Ascending aorta (tissue), 2 donors: Measurements from ENCODE around the gene FUT6. TPM values are rescaled to one million over a fixed set of nuclear protein-coding genes. Genes with fewer than 3 reads are reported as not detected.

ENCODE experiments used
- DNase-seq, 2 donors: peaks; one replicate each; pipeline ENCODE4 v3.0.0-alpha.2; 2019; ENCODE audit warnings: low spot score in 2 of 2
- H3K27ac ChIP-seq, 2 donors: fragments of 200-600 bp; sonication (generic); one replicate each; pipeline ENCODE4 v1.5.1; 2016 to 2017; ENCODE audit warnings: mild to moderate bottlenecking in 1 of 2
- H3K27me3 ChIP-seq: fragments of 200-600 bp; sonication (generic); one replicate; pipeline ENCODE4 v1.5.1; 2017
- H3K36me3 ChIP-seq, 2 donors: fragments of 200-600 bp; sonication (generic); one replicate each; pipeline ENCODE4 v1.5.1; 2016
- H3K4me1 ChIP-seq, 2 donors: fragments of 200-600 bp; sonication (generic); one replicate each; pipeline ENCODE4 v1.5.1; 2016 to 2017; ENCODE audit warnings: mild to moderate bottlenecking in 1 of 2
- H3K4me3 ChIP-seq, 2 donors: fragments of 200-600 bp; sonication (generic); one replicate each; pipeline ENCODE4 v1.5.1; 2016 to 2017; ENCODE audit warnings: mild to moderate bottlenecking in 1 of 2
- H3K9me3 ChIP-seq, 2 donors: fragments of 200-600 bp; sonication (generic); one replicate each; pipeline ENCODE4 v1.5.1; 2016
- intact Hi-C: fragments of 100-400 bp; cut with DNase I; formaldehyde crosslinking; loops from one replicate; pipeline ENCODE4 v1.15.1; 2023
- total RNA-seq: library from RNA; depleted of rRNA; stranded (reverse); fragments of >200 nt; gene quantifications from one replicate; pipeline ENCODE4 v1.1.0, GENCODE V29; 2016
- TF ChIP-seq, protein P1 (sequence below), 3 experiments: fragments of 200-600 bp in 2 of 3; fragments of 450-650 bp in 1 of 3; sonication (generic) in 2 of 3; IDR thresholded peaks; one replicate each; pipeline ENCODE4 v1.5.1; 2016 to 2019; ENCODE audit warnings: antibody characterized with exemption in 3 of 3, mild to moderate bottlenecking in 1 of 3, moderate library complexity in 1 of 3

The FUT6 gene
- total RNA-seq, 1 donor from 2014 or later = not detected

DNA sequence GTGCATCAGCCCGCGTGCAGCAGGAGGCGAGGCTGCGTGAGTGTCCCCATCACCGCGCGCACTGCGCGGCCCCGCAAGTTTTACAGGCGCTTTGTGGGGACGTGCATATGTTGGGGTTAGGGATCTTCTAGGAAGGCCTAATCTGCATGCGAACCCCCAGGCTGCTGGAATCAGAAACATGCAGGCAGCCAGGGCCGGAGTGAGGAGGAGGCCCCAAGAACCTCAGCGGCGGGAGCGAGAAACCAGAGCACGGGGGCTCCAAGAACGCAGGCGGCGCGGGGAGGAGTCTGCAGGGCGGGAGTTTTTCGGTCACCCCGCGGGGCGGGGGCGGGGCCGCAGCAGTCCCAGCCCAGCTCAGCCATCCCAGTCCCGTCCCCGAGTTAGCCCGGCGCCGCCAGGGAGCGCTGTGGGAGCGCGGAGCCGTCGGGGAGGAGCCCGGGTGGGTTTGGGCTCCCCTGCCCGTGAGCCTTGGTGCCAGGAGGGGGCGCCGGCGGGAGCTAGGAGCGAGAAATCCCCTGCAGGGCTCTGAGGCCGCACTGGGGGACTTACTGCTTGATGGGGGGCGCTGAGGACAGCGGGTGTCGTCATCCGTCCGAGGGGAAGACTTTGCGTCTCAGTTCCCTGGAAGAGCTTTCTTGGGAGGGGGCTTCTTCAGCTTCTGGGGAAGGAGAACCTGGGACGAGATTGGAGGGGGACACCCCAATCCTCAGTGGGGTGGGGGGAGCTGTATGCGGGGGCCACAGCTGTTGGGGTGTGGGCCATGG is 35.6 kb downstream of the FUT6 start:
- Histone ChIP-seq H3K4me3 (peak overlapping the region; percentile 25 to 49), H3K27ac (no peak overlapping the region)
- intact Hi-C loops = loop anchor here (1.0 to 10.0 kb wide), 2 partner anchors 99 to 221 kb away; partner anchors contain the start of gene NDUFA11

DNA sequence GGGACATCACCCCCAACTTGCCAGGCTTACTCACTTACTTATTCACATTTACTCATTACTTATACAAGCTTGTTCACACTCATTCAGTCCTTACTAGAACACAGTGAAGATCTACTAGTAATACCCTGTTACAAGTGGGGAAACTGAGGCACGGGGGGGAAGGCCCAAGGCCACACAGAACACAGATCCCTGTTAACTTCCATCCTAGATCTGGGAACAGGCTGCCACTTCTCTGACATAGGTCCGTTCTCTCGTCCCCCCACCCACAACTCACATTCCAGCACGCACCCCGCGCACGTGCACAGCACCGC is 36.1 kb downstream of the FUT6 start:
- Histone ChIP-seq H3K9me3 (no peaks in the 10 kb centered on the region), H3K27me3 (peaks cover 16% of the 10 kb centered on the region), H3K4me1 (peaks cover 3% of the 10 kb centered on the region in 2 donors), H3K4me3 (peak overlapping the region; percentile 25 to 49), H3K36me3 (no peaks in the 10 kb centered on the region), H3K27ac (no peak overlapping the region)
- DNase-seq = no peak
- TF ChIP-seq, protein P1, sequence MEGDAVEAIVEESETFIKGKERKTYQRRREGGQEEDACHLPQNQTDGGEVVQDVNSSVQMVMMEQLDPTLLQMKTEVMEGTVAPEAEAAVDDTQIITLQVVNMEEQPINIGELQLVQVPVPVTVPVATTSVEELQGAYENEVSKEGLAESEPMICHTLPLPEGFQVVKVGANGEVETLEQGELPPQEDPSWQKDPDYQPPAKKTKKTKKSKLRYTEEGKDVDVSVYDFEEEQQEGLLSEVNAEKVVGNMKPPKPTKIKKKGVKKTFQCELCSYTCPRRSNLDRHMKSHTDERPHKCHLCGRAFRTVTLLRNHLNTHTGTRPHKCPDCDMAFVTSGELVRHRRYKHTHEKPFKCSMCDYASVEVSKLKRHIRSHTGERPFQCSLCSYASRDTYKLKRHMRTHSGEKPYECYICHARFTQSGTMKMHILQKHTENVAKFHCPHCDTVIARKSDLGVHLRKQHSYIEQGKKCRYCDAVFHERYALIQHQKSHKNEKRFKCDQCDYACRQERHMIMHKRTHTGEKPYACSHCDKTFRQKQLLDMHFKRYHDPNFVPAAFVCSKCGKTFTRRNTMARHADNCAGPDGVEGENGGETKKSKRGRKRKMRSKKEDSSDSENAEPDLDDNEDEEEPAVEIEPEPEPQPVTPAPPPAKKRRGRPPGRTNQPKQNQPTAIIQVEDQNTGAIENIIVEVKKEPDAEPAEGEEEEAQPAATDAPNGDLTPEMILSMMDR (IDR thresholded peaks at IDR 0.05) = no peak
- intact Hi-C loops = loop anchor here (10.0 kb wide), 1 partner anchor 221 kb away; no protein-coding TSS in a partner anchor

More for the DNA sequence above, 35.6 kb downstream of the FUT6 start:
- TF ChIP-seq, protein P1 (IDR thresholded peaks at IDR 0.05) = peak; percentile 71 to 84 (median 79)
- H3K36me3 ChIP-seq = no peaks in the 10 kb centered on the region
- DNase-seq = peak; percentile 25 to 84
- peaks cover 16% of the 10 kb centered on the region for H3K27me3 ChIP-seq
- no peaks in the 10 kb centered on the region for H3K9me3 ChIP-seq
- peaks cover 3% of the 10 kb centered on the region in 2 donors for H3K4me1 ChIP-seq

DNA sequence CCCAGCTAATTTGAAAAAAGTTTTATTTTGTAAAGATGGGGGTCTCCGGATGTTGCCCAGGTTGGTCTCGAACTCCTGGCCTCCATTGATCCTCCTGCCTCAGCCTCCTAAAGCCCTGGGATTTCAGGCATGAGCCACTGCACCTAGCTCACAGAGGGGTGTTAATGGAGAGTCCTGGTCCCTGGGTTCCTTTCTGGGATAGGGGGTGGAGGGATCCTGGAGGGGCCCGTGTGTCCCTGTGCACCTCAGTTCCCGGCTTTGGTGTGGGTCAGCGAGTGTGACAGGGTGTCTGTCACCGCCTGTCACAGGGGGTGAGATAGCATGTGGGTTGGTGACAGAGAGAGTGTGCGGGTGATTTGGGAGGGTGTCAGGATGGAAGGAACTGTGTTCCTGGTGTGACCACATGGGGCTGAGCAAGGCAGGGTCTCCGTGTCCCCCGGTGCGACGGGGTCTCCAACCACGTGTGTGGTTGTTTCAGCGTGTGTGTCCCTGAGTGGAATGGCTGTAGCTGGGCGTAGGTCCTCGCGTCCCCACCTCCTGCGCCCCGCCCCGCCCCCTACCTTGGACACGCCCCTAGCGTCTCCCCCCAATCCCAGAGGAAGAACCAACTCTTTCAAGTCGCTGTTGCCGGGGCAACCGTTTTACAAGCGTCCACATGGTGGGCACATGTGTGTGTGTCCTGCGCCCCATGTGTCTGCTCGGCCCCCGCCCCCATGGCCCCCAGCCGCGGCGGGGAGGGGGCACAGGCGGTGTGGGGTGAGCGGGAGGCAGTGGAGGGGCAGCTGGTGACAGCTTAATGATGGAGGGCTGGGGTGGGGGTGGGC is 37.5 kb downstream of the FUT6 start:
- no peak overlapping the region for H3K27ac ChIP-seq
- no peaks in the 10 kb centered on the region for H3K9me3 ChIP-seq
- H3K27me3 ChIP-seq = peaks cover 16% of the 10 kb centered on the region
- H3K4me3 ChIP-seq = no peak overlapping the region
- H3K4me1 ChIP-seq = peaks cover 3% of the 10 kb centered on the region in 2 donors
- intact Hi-C loops = loop anchor here (10.0 kb wide), 1 partner anchor 223 kb away; no protein-coding TSS in a partner anchor
- H3K36me3 ChIP-seq = no peaks in the 10 kb centered on the region
- no peak for DNase-seq
- TF ChIP-seq, protein P1 (IDR thresholded peaks at IDR 0.05) = no peak

DNA sequence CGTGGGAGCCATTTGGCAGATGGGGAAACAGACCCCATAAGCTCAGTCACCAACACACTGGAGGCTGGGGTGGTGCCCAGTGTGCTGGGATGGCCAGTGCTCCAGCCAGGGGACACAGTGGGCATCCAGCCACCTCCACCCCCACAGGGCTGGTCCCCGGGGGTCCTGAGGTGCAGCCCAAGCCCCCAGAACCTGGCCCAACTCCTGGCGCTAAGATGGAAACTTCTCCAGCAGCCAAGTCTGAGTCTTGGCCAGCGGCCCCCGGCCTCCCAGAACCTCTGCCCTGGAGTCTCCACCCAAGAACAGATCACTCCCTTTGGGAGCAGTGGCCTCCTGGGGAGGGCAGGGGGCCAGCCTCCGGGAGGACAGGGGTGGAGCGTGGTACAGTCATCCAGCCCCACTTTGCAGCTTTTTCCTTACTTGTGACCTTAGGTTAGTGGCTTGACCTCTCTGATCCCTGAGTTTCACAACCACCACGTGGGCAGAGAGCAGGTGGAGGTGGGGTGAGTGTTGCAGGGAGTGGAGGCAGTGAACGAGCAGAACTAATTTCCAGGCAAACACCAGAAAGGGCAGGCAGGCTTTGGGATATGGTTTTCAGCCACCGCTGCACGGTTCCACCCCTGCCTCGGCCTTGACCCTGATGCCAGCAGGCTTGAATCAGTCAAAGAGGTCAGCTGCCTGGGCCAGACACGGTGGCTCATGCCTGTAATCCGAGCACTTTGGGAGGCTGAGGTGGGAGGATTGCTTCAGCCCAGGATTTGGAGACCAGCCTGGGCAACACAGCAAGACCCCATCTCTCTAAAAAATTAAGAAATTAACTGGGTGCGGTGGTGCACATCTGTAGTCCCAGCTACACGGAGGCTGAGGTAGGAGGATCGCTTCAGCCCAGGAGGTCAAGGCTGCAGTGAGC is 38.9 kb downstream of the FUT6 start:
- TF ChIP-seq, protein P1 (IDR thresholded peaks at IDR 0.05) = no peak
- DNase-seq = no peak
- Histone ChIP-seq H3K9me3 (no peaks in the 10 kb centered on the region), H3K27me3 (peaks cover 14% of the 10 kb centered on the region), H3K4me1 (peaks cover 3% of the 10 kb centered on the region in 2 donors), H3K36me3 (no peaks in the 10 kb centered on the region), H3K27ac (no peak overlapping the region), H3K4me3 (no peak overlapping the region)
- intact Hi-C loops = loop anchor here (10.0 kb wide), 1 partner anchor 224 kb away; no protein-coding TSS in a partner anchor
